ENCODE data around the gene ELP4.

- no peak for TF ChIP-seq POLR2AphosphoS5 (IDR thresholded peaks at IDR 0.05; ENCODE audit: low read depth, low read length)
- TF ChIP-seq, protein P1, sequence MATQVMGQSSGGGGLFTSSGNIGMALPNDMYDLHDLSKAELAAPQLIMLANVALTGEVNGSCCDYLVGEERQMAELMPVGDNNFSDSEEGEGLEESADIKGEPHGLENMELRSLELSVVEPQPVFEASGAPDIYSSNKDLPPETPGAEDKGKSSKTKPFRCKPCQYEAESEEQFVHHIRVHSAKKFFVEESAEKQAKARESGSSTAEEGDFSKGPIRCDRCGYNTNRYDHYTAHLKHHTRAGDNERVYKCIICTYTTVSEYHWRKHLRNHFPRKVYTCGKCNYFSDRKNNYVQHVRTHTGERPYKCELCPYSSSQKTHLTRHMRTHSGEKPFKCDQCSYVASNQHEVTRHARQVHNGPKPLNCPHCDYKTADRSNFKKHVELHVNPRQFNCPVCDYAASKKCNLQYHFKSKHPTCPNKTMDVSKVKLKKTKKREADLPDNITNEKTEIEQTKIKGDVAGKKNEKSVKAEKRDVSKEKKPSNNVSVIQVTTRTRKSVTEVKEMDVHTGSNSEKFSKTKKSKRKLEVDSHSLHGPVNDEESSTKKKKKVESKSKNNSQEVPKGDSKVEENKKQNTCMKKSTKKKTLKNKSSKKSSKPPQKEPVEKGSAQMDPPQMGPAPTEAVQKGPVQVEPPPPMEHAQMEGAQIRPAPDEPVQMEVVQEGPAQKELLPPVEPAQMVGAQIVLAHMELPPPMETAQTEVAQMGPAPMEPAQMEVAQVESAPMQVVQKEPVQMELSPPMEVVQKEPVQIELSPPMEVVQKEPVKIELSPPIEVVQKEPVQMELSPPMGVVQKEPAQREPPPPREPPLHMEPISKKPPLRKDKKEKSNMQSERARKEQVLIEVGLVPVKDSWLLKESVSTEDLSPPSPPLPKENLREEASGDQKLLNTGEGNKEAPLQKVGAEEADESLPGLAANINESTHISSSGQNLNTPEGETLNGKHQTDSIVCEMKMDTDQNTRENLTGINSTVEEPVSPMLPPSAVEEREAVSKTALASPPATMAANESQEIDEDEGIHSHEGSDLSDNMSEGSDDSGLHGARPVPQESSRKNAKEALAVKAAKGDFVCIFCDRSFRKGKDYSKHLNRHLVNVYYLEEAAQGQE (IDR thresholded peaks at IDR 0.05; ENCODE audit: insufficient read depth in 1 of 2, low read depth in 2 of 2, low read length in 2 of 2) = no peak
Measured at GRCh38 chr11:31687861-31688260, 178.3 kb downstream of the ELP4 start.
